HG03097 (cell line): ENCODE data around the gene TMPRSS6.

Experiments used
- ATAC-seq: cut with Tn5 transposase; IDR thresholded peaks from one replicate; pipeline ENCODE4 v1.9.1; 2021; ENCODE audit not compliant: unreplicated experiment, low FRiP score

TMPRSS6 gene

DNA sequence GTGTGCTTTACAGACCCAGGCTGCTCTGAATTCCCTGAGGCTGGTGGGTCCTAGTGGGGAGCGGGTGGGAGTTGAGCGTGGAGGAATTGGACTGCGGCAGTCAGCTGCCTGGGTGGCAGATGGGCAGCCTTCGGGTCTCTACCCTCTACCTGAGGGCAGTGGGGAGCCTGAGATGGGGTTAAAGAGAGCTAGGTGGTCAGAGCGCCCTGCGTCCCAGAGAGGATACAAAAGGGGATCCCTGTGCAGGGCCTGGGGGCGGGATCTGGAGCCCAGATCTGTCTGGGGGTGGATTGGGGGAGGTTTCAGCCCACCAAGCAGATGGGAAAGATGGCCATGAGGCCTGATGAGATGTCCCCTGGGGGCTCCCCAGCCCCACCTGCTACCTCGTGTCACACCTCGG, 39.8 kb downstream of the TMPRSS6 start:
- no peak for ATAC-seq

DNA sequence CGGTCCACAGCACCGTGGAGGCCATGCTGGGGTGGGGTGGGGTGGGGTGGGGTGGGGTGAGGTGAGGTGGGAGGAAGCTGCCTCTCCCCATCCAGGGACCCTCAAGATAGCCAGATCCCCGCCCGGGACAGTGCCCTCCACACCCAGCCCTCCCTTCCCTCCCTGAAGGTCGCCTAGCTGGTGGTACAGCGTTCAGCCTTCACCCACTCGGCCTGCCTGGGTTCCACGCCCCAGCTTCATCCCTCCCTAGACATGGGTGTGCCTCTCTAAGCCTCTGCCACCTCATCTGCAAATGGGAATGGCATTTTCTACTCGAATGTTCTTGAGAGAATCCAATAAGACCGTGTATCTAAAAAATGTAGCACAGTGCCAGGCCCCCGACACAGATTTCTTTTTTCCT, 40.2 kb downstream of the TMPRSS6 start:
- ATAC-seq, result no peak

DNA sequence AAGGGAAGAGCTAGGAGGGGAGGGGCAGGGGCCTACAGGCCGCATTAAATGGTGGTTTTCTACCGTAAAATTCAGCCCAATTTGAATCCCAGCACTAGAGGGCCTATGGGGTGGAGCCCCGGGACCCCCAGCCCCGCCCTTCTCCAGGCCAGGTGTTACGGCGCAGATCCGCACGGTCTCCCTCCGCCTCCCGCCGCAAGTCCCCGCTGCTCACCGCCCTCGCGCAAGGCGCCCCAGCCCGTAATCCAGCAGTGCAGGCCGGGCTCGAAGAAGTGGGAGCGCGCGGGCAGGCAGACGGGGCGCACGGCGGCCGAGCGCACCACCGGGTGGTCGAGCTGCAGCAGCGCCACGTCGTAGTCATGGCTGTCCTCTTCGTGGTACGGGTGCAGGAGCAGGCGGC, 40.7 kb downstream of the TMPRSS6 start:
- no peak for ATAC-seq

DNA sequence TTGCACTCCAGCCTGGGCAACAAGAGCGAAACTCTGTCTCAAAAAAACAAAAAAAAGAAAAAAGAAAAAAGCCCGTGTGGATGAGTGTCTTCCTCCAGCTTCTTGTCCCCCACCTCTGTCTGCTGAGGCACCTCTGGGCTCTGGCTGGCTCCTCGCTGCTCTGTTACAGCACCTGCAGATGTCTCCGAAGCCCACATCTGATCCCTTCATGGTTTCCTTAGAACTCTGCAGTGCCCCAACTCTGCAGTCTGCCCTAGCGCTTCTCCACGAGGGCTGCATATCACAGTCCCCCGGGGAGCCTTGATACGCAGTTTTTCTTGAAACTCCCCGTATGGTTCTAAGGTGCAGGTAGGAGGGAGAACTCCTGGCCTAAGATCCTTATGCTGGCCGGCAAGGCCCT, 42.1 kb downstream of the TMPRSS6 start:
- ATAC-seq, result no peak

DNA sequence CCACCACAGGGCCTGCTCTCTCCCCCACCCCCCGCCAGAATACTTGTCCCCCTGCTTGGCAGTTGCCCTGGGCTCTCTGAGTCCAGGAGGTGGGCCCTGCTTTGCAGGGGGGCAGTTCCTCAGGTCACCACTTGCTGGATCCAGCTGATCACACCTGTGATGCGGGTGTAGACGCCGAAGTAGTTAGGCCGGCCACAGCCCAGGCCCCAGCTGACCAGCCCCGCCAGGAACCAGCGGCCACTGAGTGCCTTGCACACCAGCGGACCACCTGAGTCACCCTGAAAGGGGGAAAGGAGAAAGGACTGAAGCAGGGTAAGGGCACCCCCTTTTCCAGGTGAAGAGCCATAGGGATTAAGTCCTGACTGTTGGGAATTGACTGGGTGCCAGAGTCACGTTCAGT, 43.6 kb downstream of the TMPRSS6 start:
- no peak for ATAC-seq

DNA sequence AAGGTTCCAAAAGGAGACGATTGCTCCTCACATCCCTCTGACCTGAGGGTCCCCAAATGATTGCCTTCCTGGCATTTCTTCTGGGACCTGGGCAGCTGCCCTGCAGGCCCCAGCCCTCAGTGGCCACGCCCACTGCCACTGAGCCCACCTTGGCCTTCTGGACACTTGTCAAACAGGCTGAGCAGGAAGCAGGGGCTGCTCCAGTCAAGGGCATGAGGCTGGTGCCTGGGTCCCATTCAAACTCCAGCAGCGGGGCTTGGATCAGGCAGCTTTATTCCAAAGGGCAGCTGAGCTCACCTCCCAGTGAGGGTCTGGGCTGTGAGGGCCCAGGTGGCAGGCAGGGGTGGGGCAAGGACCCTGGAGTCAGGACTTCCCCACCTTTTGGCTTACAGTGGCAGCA, 44.3 kb downstream of the TMPRSS6 start:
- ATAC-seq, result no peak

DNA sequence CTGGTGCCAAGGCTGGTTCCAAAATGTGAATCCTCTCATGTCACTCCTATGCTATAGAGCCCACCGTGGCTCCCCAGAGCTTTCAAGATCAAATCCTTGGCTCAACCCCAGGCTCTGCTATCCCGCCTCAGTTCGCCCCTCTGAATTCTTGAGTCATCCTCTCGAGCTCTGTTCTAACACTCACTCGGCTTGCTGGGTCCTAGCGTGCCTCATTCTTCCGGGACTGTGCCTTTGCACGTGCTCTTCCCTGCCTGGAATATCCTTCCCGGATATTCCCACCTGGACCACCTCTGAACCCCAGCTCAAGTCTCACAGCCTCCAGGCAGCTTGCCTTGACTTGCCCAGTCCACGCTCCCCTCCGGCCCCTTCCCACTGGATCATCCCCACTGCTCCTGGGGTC, 45.0 kb downstream of the TMPRSS6 start:
- no peak for ATAC-seq

DNA sequence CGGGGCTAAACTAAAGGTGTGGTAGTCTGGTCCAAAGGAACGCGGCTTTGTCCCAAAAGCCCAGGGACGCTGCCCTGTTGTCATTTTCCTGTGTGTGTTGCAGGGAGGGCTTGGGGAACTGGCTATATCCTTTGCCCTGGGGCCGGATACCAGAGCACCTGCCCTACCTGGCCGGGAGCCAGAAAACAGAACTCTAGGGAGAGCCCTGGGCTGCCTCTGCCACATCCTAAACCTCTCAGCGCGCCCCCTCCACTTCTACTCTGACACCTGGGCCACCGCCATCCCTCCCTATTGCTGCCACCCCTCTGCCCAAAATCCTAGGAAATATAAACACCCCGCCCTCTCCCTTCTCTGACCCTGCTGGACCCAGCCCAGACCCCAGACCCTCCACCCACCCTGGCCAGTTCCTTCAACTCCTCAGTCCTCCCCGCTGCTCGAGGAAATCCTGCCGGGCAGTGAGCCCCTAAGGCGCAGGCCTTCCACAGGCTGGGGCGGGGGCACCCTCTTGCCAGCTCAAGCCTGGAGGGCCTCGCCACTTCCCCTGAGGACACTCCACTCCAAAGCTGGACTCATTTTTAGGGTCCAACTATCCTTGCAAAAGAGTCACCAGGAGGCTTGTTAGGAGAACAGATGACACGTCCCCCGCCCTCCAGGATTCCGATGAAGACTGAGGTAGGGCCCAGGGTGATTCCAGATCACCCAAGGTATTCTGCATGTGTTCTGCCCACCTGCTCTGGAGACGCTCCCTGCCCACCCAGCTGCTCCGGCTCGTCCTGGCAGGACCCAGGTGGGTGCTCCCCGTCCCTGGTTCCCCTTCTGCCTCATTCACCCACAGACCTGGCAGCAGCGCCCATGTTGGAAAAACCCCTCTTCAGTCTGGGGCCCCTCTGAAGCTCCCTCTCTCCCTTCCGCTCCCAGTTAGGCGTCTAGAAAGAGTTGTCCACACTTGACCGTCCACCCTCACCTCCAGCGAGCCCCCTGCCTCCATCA, 45.8 kb downstream of the TMPRSS6 start:
- no peak for ATAC-seq

DNA sequence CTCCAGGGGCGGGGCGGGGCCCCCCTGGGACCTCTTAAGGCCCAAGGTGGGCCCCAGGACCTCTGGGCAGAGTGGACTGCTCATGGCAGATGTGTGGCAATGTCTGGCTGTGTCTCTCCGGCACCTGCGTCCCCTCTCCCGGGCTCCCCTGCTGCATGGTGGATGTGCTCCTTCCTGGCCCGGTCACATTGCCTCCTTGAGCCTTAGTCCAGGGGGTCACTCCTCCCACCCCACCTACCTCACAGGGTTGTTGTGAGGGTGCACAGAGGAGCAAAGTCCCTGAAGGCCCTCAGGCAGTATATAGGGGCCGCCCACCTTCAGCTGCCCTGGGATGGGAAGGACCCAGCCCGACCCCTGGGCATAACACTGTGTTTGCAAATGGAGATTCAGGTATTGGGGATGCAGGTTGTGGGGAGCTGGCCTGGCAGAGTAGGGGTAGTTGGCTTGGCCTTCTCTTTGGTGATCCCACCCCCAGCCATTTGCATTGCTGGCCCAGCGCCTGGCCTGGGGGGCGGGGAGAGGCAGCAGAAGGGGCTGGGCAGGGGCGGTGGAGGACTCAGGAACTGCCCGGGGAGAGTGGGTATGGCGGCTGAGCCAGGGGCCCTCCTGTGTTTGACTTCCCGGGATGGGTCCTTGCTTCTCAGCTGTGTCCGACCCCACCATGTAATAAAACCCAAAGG, 46.7 kb downstream of the TMPRSS6 start:
- no peak for ATAC-seq

DNA sequence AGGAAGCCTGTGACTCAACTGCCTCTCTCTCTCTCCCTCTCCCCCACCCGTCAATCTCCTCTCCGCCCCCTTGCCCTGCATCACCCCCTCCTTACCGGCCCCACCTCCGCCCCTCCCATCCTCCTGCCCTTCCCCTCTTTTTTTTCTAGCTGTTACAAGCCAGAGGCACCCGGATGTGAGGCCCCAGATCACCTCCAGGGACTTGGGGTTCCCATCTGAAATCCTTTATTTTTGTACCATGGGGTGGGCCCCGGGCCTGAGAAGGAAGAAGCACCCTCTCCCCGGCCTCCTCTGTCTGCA, 47.2 kb downstream of the TMPRSS6 start:
- no peak for ATAC-seq

DNA sequence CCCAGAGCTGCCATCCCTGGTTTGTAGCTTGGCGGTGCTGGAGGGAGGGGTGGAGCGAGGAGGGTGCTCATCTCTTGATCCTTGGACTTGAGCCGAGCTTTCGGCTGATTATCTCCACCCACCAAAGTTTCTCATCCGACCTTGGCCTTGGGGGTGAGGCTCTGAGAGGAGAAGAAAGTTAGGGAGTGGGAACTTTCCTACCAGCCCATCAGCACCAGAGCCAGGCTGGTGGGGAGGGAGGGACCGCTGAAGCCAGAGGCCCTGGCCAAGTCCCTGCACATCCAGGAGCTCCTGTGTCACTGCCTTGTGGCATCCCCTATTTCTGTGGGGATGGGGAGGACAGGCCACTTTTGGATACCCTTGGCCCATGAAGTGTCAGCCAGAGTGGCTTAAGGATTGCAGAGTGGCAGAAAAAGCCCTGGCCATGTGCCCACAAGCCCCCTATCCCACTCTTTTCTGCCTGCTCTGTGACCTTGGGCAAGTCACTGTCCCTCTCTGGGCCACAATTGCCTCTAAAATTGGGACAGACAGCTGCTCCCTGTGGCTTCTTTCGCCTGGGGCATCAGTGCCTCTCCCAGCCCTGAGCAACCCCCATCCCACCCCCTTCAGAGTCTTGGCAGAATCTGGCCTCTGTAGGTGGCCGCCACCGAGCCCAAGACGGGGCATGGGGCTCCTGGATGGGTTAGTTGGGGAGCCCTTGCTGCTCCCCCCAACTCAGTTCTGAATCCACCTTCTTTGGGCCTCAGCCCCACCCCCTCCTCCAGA, 47.7 kb downstream of the TMPRSS6 start:
- no peak for ATAC-seq

DNA sequence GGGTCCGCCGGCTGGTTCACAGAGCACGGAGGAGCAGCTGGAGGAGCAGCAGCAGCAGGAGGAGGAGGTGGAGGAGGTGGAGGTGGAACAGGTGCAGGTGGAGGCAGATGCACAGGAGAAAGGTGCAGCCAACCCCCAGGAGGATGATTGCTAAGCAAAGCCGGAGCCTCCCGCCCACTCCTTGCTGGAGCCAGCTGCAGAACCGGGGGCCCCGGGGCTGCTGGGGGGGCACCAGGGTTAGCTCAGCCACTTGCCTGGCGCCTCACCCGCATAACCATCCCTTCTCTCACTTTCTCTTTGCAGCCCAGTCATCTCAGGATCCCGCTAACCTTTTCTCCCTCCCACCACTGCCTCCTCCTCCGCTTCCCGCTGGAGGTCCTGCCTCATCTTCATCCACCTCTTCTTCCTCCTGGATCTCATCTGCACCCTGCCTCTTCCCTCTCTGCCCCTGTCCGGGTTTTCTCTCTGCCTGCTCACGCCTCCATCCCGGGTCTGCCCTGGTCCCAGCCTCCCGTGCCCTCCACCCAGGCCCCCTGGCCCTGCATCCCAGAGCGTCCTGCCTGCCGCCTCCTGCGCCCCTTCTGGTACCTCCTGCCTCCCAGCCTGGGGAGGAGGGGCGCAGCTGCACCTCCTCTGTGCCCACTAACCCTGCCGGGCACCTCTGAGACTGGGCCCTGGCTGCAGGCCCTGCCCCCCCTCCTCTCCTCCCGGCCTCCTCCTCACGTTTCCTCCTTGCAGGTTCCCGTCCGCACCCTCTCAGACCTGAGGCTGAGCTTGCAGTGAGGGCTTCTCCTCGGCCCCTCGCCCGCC, 48.5 kb downstream of the TMPRSS6 start:
- no peak for ATAC-seq

DNA sequence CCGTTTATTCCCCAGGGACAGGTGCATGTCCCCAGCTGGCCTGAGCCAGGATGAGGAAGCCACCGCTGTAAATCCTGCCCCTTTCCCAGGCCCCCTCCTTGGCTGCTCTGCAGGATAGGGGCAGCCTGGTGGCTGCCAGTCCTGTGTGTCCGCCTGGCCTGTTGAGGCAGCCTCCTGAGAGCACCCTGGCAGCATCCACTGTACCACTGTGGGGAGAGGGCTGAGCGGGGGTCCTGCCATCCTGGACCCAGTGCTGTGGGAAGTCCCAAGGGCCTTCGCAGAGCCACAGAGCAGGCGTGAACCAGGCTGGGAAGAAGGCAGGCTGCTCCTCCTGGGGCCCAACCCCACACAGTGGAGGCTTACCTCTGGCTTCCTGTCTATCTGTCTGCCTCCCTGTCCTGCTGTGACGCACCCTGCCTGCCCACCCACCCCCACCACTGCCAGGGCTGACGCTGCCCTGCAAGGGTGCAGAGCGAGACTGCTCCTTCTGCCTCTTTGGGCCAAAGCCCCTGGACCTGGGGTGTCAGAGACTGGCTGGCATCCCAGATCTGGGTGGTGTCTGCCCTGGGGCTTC, 49.5 kb downstream of the TMPRSS6 start:
- ATAC-seq, result no peak

DNA sequence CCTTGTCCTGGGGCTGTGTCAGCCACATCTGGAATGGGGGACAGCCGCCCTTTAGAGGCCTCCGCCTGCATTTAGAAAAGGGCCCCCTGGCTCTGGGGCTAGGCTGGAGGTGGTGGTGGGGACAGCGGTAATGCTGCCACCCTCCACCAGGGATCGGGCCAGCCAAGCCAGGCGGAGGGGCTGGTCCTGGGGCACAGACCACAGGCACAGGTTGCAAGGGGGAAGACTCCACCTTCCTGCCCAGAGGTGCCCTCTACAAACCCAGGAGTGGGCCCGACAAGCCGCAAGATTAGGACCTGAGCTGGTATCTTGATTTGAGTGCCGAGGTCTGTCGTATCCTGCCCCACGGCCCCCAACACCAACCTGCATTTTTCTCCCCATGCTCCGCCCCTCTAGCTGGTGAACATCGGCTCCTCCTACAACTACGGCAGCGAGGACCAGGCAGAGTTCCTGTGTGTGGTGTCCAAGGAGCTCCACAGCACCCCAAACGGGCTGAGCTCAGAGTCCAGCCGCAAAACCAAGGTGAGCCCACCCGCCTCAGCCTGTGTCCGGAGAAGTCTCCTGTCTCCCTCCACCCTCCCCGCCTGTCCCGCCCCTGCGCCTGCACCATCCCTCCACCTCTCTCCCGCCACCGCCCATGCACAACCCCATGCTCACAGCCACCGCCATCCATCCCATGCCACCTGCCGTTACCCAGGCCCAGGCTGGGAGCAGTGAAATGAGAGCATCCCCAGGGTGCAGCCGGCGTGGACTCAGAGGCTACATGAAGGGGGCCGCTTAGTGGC, 50.4 kb downstream of the TMPRSS6 start:
- ATAC-seq, result no peak

DNA sequence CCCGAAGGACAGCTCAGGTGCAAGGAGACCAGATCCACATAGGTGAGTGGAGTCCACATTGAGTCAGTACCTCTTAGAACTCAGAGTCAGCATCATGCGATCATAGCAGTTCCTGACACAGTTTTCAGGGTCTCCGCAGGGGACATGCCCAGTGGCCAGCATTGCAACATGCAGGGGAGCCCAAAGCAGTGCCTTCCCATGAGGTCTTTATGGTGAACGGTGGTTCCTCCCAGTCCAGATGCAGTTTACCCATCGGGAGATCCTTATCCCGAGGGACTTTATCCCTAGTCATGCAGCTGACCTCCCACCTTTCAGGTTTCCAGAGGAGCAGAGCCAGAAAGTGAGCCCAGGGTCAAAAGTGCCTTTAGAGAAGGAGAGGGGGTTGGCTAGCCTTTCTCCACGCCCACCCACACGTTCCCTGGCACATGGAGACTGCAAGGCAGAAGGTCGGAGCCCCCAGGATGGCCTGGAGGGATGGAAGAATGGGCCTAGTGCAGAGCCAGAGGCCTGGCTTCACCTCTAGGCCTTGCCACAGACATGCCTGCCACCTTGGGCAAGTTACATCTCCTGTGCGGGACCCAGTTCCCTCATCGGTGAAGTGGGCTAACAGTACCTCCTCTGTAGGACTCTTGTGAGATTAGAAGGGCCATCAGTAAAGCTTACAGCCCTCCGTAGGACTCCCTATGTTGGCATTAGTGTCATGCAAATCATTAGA, 51.6 kb downstream of the TMPRSS6 start:
- no peak for ATAC-seq

DNA sequence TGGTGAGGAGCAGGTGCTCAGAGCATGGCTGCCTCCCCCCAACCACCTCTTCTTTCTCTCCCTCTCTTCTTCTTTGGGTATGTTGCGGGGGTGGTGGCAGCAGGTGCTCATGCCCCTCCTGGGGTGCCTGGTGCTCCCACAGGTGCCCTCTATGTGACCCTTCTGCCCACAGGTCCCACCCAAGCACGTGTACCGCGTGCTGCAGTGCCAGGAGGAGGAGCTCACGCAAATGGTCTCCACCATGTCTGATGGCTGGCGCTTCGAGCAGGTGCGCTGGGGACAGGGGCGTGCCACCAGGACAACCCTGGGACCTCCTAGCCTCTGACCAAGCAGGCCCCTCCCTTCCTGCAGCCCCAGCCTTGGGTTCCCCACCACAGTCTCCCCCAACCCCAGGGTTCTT, 52.3 kb downstream of the TMPRSS6 start:
- no peak for ATAC-seq

DNA sequence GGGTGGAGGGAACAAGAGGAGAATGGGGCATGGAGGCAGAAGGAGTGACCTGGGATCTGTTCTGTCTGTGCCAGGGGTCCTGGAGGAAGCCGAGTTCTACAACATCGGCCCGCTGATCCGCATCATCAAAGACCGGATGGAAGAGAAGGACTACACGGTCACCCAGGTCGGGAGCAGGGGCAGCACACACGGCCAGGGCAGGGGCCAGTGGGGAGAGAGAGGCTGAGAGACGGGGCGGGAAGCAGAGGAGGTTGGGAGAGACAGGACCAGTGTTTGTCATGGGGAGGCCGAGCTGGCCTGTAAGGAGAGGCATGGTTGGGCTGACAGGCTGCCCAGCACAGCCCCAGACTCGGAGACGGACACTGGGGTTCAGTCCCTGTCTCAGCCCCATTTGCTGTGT, 53.3 kb downstream of the TMPRSS6 start:
- no peak for ATAC-seq

DNA sequence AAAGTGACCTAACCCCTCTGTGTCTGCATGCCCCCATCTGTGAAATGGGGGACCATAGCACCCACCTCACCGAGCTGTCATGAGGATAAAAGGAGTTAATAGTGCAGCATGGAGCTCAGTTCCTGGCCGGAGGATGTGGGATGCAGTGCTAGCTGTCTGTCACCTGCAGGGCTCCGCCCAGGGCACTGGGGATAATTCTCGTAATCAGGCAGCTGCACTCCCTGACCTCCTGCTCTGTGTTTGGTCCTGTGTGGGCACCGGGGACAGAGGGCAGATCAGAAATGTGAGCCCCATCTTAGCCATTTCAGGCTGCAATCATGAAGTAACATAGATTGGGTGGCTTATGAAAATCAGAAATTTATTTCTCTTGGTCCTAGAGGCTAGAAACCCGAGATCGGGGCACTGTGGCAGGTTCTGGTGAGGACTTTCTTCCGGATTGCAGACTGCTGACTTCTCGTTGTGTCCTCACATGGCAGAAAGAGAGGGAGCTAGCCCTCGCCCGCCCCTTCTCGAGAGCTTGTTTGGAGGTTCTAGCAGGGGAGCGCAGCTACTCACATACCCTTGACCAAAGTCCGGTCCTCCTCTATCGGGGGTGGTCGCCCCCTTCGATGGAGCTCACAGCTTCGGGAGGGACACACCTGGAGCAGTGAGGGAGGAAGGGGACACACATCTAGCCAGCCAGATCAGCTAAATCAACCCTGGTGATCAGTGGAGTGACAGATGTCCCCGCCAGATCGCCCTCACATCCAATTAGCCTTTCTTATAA, 54.7 kb downstream of the TMPRSS6 start:
- no peak for ATAC-seq
